ENCODE data around the gene HJURP.

HJURP gene

DNA sequence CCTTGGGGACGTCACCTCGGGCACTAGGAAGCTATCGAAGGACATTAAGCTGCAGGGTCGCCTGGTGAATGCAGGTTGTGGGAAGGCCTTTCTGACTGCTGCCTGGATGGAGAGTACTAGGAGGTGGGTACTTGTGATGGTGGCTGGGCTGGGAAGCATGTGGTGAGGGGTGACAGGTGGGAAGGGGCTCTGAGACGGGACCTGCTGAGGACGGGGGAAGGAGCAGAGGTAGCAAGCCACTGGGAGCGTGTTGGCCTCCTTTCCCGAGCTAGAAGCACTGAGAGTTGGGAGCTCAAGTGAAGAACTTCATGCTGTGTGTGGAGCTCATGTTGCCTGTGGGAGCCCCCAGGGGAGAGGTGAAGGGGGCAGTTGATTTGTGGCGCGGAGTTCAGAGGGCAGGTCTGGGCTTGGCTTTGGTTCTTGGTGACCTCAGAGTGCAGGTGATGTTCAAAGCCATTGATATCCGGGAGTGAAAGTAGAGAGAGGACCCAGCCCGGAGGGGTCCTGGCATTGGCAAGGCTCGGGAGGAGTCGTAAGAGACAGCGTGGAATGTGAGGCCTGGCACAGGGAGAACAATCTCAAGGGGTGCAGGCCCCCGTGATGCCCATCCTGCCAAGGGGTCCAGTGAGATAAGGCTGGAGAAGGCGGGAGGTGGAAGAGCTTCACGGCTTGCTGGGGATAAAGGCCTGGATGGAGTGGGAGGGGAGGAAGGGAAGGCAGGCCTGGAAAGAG lies 63.0 kb downstream of the HJURP start:
- no peak for DNase-seq

DNA sequence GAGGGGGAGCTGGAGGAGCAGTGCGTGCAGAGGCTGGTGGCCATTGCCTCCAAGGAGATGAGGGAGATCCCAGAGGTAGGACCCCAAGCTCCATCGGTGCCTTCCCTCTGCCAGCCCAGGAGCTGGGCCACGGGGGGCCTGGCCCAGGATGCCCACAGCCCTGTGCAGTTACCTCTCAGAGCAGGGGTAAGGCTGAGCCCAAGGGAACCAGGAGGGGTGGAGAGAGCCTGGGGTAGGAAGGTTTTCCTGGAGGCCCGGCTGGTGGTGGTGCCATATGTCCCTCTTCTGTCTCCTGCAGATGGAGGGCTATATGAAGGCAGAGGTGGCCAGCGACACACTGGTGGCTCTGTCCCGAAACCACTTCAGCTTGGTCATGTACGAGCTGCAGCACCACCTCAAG lies 64.8 kb downstream of the HJURP start:
- DNase-seq = no peak

Measured in stimulated activated CD4-positive, alpha-beta T cell treated with anti-CD3 and anti-CD28 coated beads, Interleukin-12 subunit alpha, Interleukin-12 subunit beta, amount 100 ng/mL, for 4 hours (primary cell).